ENCODE measurements around the gene PCK1.

The PCK1 gene

GRCh38 chr20:57595041-57596030 is 34.4 kb downstream of the PCK1 start:
- no peak for TF ChIP-seq CTCF (IDR thresholded peaks at IDR 0.05; ENCODE audit: control extremely low read depth, extremely low read depth, low read depth, missing control alignments)
- DNase-seq (ENCODE audit: extremely low spot score): no peak
- ChIA-PET POLR2A (no interaction called here), CTCF (interaction anchor here (0.8 to 10.8 kb wide), 29 partner anchors 9 to 1045 kb away, joined by 3 to 87 read pairs (median 5); partner anchors contain the start of gene ZBP1)

- TF ChIP-seq CTCF (IDR thresholded peaks at IDR 0.05; ENCODE audit: control extremely low read depth, extremely low read depth, low read depth, missing control alignments): no peak
- no peak for DNase-seq (ENCODE audit: extremely low spot score)
- ChIA-PET POLR2A (no interaction called here), CTCF (interaction anchor here (0.7 to 10.8 kb wide), 29 partner anchors 10 to 613 kb away, joined by 3 to 87 read pairs (median 5); partner anchors contain the start of gene ZBP1)
Measured at GRCh38 chr20:57596358-57596757, 35.4 kb downstream of the PCK1 start.

GRCh38 chr20:57596998-57597939 is 36.4 kb downstream of the PCK1 start:
- ChIA-PET CTCF (interaction anchor here (0.7 to 10.8 kb wide), 23 partner anchors 9 to 894 kb away, joined by 3 to 87 read pairs (median 5); no protein-coding TSS in a partner anchor), POLR2A (no interaction called here)
- peak; percentile 90 for DNase-seq (ENCODE audit: extremely low spot score)
- TF ChIP-seq CTCF (IDR thresholded peaks at IDR 0.05; ENCODE audit: control extremely low read depth, extremely low read depth, low read depth, missing control alignments): peak; percentile 93

- DNase-seq (ENCODE audit: extremely low spot score): no peak
- POLR2A ChIA-PET: no interaction called here
- CTCF ChIA-PET: interaction anchor here (1.2 to 10.8 kb wide), 7 partner anchors 9 to 612 kb away, joined by 3 to 87 read pairs (median 11); no protein-coding TSS in a partner anchor
- no peak for TF ChIP-seq CTCF (IDR thresholded peaks at IDR 0.05; ENCODE audit: control extremely low read depth, extremely low read depth, low read depth, missing control alignments)
Measured at GRCh38 chr20:57598060-57598459, 37.1 kb downstream of the PCK1 start.

GRCh38 chr20:57598491-57598890 is 37.6 kb downstream of the PCK1 start:
- no peak for TF ChIP-seq CTCF (IDR thresholded peaks at IDR 0.05; ENCODE audit: control extremely low read depth, extremely low read depth, low read depth, missing control alignments)
- CTCF ChIA-PET: interaction anchor here (1.2 to 10.8 kb wide), 5 partner anchors 8 to 611 kb away, joined by 3 to 87 read pairs (median 15); no protein-coding TSS in a partner anchor
- POLR2A ChIA-PET: no interaction called here

More at GRCh38 chr20:57598491-57598890, 37.6 kb downstream of the PCK1 start:
- DNase-seq (ENCODE audit: extremely low spot score): no peak

Measured in GM10248 (cell line).